Raji (cell line): Measurements from ENCODE around the gene ZNF423.

Experiments
- POLR2A ChIP-seq: IDR thresholded peaks from 2 replicates; pipeline ENCODE4 v1.6.1; 2011; ENCODE audit warnings: low read depth, low read length, control low read depth; ENCODE audit not compliant: insufficient read depth

The ZNF423 gene

DNA sequence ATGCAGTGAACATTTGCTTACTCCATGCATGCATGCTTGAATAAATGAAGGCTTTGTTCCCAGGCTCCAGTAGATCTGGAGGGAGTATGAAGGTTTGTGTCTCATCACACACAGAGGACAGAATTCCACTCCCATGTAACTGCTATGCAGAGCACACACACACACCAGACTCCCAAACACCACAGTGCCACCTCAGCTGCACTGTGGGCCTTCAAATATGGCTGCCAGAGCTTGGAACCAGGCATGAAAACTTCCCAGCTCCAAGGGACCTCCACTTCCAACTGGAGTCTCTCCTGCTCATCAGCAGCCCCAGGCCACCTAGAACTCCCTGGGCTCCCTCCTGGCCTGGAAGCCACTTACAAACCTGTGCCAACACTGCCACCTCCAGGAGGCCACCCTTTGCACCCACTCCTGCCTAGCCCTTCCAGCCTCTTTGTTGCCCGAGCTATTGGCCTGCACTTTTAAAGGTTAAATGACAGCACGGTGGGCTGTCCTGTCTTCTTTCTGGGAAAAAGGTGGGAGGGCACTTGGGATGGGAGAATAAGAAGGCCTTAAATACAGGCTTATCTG is 151.2 kb downstream of the ZNF423 start:
- no peak for TF ChIP-seq POLR2A

DNA sequence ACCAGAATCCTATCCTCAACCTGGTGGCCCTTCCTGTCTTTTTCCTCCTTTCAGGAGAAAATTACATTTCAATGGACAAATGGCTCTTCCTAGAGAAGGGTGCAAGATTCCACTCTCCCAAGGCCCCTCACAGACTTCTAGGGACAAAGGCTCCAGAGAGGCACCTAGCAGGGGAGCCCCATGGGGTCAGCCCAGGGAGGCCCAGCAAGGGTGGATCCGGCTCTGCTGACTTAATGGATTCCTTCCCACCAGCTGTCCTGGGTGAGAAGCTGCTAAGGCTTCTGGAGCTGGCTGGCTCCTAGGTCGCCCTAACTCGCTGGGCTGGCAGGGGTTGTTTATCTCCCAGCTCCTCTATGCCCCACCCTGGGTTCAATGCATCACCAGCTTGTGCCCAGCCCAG is 152.4 kb downstream of the ZNF423 start:
- no peak for TF ChIP-seq POLR2A

DNA sequence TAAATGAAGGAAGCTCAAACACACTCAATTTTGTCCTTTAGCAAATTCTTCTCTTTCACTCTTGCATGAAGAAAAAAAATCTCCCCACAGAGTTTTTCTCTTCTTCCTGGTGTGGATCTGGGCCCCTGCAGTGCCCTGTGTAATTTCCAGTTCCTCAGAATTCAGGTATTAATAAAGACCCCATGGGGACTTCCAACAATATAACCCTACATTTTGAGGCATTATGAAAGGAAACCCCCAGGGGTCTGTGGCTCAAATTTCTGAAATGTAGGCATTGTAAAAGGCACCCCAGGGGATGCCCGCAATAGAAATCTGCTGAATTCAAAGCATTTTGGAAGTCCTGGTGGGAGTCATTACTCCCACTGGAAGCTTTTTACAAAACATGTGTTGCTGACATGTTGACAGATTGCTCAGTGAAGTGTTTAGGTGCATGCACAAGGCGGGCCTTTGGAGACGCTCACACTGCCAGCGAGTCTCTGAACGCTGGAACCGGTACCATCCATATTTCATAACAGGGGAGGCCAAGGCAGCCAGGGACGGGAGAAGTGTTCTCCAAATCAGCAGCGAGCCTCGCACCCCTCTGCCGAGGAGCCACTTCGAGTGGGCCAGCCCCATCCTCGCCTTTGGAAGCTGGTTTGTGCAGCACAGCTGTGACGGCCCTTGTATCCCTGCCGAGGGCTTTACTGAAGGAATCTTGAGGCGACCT is 154.0 kb downstream of the ZNF423 start:
- no peak for TF ChIP-seq POLR2A

DNA sequence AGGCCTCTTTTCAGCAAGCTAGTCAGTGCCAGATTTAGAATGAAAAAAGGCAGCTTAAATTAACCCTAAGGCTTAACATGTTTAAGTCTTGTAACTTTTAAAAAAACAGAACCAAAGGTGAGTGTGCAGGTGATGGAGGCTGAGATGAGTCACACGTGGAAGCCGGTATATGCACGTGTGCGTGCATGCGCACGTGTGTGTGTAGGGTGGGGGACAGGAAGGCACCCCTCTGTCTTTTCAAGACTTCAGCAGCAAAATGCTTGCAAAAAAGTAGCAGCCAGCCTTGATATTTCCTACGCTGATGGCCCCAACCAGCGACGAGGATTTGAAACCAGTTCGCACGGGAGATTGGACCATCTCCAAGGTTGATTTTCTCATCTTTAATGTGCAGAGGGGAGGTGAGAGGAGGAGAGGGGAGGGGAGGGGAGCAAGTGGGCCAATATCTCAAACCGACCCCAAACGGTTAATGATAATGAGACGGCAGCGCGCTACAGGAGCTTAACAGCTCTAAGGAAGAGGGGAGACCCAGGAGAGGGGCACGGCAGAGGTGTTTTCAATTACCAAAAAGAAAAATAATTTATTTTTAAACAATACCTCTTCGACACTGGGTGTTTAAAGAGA is 154.7 kb downstream of the ZNF423 start:
- no peak for TF ChIP-seq POLR2A

DNA sequence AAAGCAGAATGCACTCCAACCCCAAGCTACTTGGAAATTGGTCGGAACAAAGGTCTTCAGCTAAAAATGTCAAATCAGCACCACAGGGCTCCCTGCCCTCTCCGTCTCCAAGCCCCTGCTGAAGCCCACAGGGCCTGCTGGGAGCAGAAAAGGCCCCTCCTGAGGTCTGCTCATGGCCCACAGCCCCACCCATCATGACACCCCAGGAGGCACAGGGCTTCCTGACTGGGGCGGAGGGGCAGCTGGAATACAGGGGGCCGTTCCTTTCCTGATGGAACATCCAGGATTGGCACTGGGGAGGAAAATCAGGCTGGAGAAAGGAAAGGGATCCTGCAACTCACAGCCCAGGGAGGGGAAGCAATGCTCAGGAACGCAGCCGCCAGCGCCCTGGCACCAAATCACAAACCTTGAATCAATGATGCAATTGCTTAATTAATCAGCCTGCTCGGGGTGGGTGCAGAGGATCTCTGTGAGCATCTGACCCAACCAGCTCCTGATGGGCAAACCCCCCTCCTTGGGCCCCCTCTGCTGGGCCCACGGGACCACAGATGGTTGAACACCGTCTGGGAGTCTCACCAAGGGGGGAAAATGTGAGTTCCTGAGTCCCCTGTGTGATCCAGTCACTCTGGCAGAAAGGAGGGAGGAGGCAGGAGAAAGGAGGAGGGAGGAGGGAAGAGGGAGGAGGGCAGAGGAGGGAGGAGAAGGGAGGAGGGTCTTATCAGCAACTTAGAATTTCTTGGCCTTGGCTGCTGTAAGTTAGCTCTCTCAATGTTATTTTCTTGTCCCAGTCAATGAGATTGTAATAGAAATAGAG is 155.5 kb downstream of the ZNF423 start:
- no peak for TF ChIP-seq POLR2A

DNA sequence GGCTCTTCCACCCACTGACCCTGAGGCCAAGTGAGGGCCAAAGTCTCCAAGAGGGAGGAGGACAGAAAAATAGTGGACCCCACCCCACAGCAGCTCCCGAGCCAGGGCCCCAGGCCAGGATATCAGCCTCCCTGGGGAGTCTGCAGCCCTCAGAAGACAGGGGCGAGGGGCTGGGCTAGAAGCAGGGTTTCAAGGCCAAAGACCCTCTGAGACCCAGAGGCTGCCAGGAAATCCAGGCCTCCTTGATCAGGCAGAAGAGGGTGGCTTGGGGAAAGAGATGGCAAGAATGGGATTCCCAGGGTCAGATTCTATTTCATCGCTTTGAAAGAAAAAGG is 156.1 kb downstream of the ZNF423 start:
- TF ChIP-seq POLR2A = no peak

DNA sequence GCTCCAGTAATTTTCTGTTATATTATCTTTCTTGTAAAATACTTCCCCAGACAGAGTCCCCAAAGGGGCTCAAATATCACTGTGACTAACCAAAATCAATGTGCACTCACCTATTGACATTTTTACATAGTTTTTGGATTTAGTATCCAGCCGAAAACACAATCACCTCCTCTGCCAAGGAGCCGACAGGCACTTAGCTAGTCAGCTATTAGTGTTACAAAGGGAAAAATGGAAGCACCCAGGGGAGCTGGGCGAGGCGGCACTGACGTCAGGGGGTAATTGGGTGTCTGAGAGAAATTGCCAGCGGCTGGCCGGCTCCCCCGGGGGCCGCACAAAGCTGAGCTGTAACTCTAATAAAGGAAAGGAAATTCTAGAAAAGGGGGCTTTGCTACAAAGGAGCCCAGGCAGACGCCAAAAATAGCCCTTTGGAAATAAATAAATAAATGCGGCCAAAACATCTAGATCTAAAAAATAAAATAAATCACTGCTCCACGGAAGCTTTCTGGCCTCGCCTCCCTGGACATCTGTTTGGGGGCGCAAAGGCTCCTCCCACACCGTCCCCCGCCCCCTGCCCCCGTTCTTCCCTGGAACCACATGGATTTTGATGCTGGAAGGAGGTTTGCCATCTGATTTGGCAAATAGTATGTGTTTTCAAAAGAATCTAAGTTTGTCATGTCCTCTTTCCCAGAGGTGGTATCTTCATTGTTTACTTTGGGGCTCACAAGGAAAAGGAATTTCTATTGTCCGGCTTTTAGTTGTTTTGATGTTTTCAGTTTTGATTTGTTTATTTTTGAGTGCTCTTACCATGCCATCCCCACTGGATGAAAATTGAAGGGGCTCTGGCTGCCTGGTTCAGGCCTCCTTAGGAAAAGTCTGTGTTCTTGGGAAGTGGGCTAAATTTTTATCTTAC is 156.7 kb downstream of the ZNF423 start:
- no peak for TF ChIP-seq POLR2A

DNA sequence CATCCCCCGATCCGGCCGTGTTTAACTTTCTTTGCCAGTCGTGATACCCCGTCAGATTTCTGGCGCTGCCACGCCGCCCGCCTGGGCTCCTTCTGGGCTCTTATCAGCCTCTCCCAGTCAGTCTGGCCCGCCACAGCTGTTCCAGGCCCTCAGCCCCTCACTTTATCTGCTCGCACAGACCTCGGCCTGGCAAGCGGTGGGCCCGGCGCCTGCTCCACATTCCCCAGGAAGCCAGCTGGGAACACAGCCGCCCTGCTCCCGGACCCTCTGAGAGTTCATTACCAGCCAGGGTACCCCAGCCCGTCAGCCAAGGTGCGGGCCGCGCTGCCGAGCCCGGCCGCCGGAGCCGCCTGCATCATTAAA is 157.5 kb downstream of the ZNF423 start:
- no peak for TF ChIP-seq POLR2A

DNA sequence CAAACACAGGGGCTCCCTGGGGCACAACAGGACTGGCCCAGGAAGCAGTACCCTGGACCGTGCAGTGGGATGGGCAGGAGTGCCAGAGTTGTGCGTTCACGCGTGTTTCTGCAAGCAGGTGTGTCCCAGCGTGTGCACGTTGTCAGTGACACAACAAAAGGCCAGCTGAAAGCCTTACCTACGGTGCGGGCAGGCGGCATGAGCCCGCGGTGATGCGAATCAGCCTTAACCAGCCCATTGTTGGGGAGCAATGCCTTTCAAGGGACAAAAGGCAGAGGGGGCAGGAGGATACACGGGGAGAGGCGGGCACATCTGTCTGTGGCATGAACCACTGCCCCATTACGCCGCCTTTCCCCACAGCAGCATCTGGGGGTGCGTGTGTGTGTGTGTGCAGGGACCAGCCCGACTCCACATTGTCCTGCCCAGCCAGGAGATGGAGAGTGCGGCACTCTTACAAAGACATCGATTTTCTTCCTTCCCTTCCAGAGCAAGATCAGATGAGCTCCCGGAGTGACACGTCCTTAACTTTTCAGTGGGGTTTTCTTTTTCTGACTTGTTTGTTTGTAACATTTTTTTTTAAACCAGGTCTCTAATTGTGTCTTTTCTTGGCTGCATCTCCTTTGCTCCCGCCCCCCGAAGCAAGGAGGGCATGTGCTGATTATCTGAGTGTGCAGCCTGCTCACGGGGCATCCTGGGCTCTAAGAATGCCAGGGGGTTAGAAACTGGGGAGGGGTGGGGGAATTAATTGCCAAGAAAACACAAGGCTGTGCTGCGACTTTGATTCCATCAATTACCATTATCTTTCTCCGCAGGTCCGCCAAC is 158.1 kb downstream of the ZNF423 start:
- no peak for TF ChIP-seq POLR2A

DNA sequence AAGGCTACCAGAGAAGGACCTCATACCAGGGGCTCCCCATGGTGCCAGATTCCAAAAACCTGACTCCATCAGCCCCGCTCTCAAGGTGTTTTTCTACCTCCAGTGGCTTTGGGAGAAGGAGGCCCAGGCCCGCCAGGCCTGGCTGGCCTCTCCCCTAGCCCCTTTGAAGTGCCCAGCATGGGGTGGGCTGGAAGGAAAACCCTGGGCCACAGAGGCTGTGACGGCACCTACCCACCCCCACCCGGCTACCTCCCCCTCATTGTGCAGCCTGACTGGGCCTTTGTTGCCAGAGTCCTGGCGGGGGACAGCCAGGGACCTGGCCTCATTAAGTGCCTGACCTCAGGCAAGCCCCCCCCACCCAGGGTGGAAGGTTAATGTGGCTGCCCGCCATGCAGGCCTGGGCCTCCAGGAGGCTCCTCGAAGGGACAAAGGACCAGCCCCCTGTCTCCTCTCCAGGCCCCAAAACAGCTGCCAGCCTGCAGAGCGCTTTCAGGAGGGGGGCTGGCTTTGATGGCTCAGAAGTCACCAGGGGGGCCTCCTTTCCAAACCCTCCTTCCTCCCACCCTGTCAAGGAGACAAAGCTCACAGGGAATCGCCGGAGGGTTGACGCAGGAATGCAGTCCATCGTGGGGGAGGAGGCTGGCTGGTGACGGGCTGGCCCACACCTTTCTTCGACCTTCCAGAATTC is 159.4 kb downstream of the ZNF423 start:
- no peak for TF ChIP-seq POLR2A

DNA sequence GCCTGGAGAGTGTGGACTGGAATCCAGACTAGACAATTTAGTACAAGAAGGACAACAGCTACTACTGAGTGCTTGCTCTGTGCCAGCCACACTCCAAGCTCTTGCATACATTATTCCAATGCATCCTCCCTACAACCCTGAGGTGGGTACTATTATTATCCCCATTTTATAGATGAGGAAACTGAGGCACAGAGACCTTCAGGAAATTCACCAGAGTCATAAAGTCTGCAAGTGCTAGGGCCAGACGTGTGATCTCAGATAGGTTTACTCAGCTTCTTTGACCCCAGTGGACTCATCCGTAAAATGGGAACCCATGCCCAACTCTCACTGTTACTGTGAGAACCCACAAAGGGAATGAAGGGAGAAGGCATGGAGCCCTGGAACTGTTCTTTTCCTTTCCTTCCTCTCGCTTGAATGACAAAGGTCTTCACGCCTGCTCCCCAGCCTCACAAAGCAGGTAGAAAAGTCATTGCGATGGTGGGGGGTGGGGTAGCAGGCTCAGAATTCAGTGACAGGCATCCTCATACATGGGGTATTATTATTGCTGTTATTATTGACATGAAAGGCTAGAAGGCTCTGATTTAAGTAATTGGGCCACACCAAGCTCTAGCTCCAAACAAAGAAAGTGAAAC is 160.0 kb downstream of the ZNF423 start:
- no peak for TF ChIP-seq POLR2A

DNA sequence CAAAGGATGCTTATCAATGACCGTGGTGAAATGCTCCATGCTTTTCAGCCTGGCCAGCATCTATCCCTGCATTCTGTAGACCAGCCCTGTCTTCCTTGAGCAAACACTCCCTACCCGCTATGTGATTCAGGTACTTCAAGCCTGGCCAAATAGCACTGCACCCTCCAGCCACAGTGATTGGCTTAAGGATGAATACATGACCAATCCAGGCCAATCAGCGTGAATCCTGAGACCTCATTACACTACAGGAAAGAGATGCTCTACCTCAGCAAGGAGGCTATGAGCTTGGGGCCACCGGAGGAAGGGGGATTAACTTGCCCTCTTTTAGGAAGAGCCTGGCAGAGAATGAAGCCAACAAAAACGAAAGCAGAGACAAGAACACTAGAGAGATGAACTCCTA is 162.5 kb downstream of the ZNF423 start:
- TF ChIP-seq POLR2A = no peak

DNA sequence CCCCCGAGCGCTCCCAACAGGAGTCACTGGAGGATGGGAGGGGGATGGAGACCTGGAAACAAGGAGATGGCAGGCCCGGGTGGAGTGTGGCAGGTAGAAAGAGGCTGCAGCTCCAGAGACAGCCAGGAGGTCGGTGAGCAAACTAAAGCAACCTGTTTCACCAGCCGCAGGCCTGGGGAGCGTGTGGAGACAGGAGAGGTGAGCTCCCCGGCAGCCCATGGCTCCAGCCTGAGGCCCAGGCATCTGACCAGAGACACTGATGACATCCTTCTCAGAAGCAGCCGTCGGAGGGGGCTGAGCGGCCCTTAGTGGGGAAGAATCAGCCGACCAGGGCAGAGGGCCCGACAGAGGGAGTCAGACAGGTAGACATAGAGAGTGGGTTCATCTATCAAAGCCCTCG is 165.1 kb downstream of the ZNF423 start:
- TF ChIP-seq POLR2A = no peak
